Measurements from ENCODE around the gene MAD2L2.

MAD2L2 gene

GRCh38 chr1:11684070-11684469, 3.1 kb upstream of the MAD2L2 start:
- no peak for DNase-seq
- no peak overlapping the region for H3K27ac ChIP-seq
- H3K4me3 ChIP-seq: no peak overlapping the region
- no peaks in the 10 kb centered on the region for H3K36me3 ChIP-seq
- no peak for TF ChIP-seq CTCF (IDR thresholded peaks at IDR 0.05)
- H3K9me3 ChIP-seq: no peaks in the 10 kb centered on the region
- intact Hi-C loops (cut with DNase I; ENCODE audit: low total_unique reads): no loop called here
- peaks cover 0 to 20% (median 14%) of the 10 kb centered on the region in 4 donors for H3K4me1 ChIP-seq
- H3K27me3 ChIP-seq: peaks cover 0 to 26% of the 10 kb centered on the region in 2 donors

- intact Hi-C loops (cut with DNase I; ENCODE audit: low total_unique reads): no loop called here
- DNase-seq: no peak
- no peak overlapping the region for H3K4me3 ChIP-seq
- H3K27me3 ChIP-seq: peaks cover 0 to 17% of the 10 kb centered on the region in 2 donors
- peaks cover 0 to 20% (median 14%) of the 10 kb centered on the region in 4 donors for H3K4me1 ChIP-seq
- no peaks in the 10 kb centered on the region for H3K9me3 ChIP-seq
- H3K36me3 ChIP-seq: no peaks in the 10 kb centered on the region
- no peak overlapping the region for H3K27ac ChIP-seq
- no peak for TF ChIP-seq CTCF (IDR thresholded peaks at IDR 0.05)
Measured at GRCh38 chr1:11682799-11683198, 1.9 kb upstream of the MAD2L2 start.

- Histone ChIP-seq H3K27me3 (peaks cover 0 to 15% of the 10 kb centered on the region in 2 donors), H3K4me3 (no peak overlapping the region), H3K27ac (no peak overlapping the region), H3K4me1 (peaks cover 0 to 20% (median 14%) of the 10 kb centered on the region in 4 donors), H3K9me3 (no peaks in the 10 kb centered on the region), H3K36me3 (peaks cover 0 to 3% (median 2%) of the 10 kb centered on the region in 3 donors)
- no peak for TF ChIP-seq CTCF (IDR thresholded peaks at IDR 0.05)
- DNase-seq: no peak
- intact Hi-C loops (cut with DNase I; ENCODE audit: low total_unique reads): no loop called here
Measured at GRCh38 chr1:11682287-11682771, 1.4 kb upstream of the MAD2L2 start.

DNA sequence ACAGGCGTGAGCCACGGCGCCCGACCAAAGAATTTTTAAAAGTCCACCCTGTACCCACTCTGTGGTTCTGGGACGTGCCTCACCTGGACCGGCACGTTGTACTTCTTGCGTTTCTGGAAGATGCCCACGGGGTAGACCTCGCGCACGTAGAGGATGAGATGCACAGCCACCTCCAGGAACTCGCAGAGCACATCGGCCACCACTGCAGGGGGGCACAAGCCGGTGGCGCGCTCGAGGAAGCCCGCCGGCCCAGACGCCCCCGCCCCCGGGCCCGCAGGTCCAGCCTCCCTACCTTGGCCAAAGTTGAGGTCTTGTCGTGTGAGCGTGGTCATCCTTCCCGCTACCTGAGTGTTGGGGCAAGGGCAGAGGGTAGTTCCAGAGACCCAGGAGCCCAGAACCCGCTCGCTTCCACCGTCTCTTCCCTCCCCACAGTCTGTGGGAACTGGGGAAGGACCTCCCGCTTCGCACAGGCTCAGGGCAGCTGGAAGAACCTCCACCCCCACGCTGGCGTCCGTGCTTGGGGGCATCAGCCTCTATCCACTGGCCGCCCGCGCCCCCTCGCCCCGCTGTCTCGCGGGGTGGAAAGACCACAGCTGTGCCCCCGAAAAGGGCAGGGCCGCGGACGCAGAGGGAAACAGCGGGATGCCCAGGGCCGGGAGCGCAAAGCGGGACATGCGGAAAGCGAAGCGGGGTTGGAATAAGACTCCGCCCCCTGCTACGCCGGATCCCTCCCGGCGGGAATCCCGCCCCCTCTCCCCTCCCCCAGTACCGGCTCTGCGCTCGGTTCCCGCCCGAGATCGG, 478 bp downstream of the MAD2L2 start:
- H3K36me3 ChIP-seq: peaks cover 0 to 21% (median 20%) of the 10 kb centered on the region in 3 donors
- peak overlapping the region; percentile 72 to 79 for H3K27ac ChIP-seq
- TF ChIP-seq CTCF (IDR thresholded peaks at IDR 0.05): no peak
- peak overlapping the region; percentile 69 to 73 for H3K4me3 ChIP-seq
- DNase-seq: no peak
- H3K27me3 ChIP-seq: peaks cover 0 to 10% of the 10 kb centered on the region in 2 donors
- H3K9me3 ChIP-seq: no peaks in the 10 kb centered on the region
- intact Hi-C loops (cut with DNase I; ENCODE audit: low total_unique reads): no loop called here
- peaks cover 0 to 20% (median 14%) of the 10 kb centered on the region in 4 donors for H3K4me1 ChIP-seq

GRCh38 chr1:11678442-11678841, 2.5 kb downstream of the MAD2L2 start:
- DNase-seq: no peak
- intact Hi-C loops (cut with DNase I; ENCODE audit: low total_unique reads): no loop called here
- Histone ChIP-seq H3K27me3 (no peaks in the 10 kb centered on the region), H3K4me1 (peaks cover 0 to 20% (median 14%) of the 10 kb centered on the region in 4 donors), H3K9me3 (no peaks in the 10 kb centered on the region), H3K4me3 (no peak overlapping the region), H3K36me3 (peaks cover 13 to 42% (median 38%) of the 10 kb centered on the region in 3 donors), H3K27ac (no peak overlapping the region)
- no peak for TF ChIP-seq CTCF (IDR thresholded peaks at IDR 0.05)
